NCI-H1092 treated with DMSO at 0.1 percent for 48 hours (cell line): ENCODE results near the gene SMIM10L1.

Experiments
- DNase-seq: peaks from one replicate; lab custom pipeline; 2025; lab: John Stamatoyannopoulos, UW

Gene SMIM10L1

GRCh38 chr12:11171145-11171968 is at the start of gene SMIM10L1:
SMIM10L1 (plus strand) TSS chr12:11171194; CDS start chr12:11171357, 163 bp downstream.
- DNase-seq = peak; percentile 93

- no peak for DNase-seq
These were observed 40.6 kb upstream of the SMIM10L1 start for GRCh38 chr12:11130382-11130781.

GRCh38 chr12:11130999-11131398 is 40.0 kb upstream of the SMIM10L1 start:
- DNase-seq = no peak

GRCh38 chr12:11133162-11133561 is 37.8 kb upstream of the SMIM10L1 start:
- no peak for DNase-seq

- DNase-seq = no peak
These were observed 37.2 kb upstream of the SMIM10L1 start for GRCh38 chr12:11133816-11134215.

- no peak for DNase-seq
These were observed 36.7 kb upstream of the SMIM10L1 start, which contains the start of gene TAS2R30 for GRCh38 chr12:11134305-11134704. TAS2R30 (minus strand) TSS chr12:11134644; CDS start chr12:11134244, 400 bp downstream.

- DNase-seq = no peak
These were observed 34.9 kb upstream of the SMIM10L1 start for GRCh38 chr12:11136075-11136474.

- no peak for DNase-seq
These were observed 27.6 kb upstream of the SMIM10L1 start for GRCh38 chr12:11143352-11143751.

GRCh38 chr12:11144297-11144696 is 26.7 kb upstream of the SMIM10L1 start:
- DNase-seq = no peak

- DNase-seq = no peak
These were observed 23.6 kb upstream of the SMIM10L1 start for GRCh38 chr12:11147420-11147819.

- no peak for DNase-seq
These were observed 20.2 kb upstream of the SMIM10L1 start for GRCh38 chr12:11150832-11151231.

- DNase-seq = no peak
These were observed 18.3 kb upstream of the SMIM10L1 start for GRCh38 chr12:11152725-11153124.

GRCh38 chr12:11154400-11154925 is 16.5 kb upstream of the SMIM10L1 start:
- DNase-seq = no peak

- no peak for DNase-seq
These were observed 12.0 kb upstream of the SMIM10L1 start for GRCh38 chr12:11158885-11159444.

- no peak for DNase-seq
These were observed 8.5 kb upstream of the SMIM10L1 start for GRCh38 chr12:11162502-11162901.

GRCh38 chr12:11164384-11164783 is 6.6 kb upstream of the SMIM10L1 start:
- DNase-seq = no peak

GRCh38 chr12:11166300-11166699 is 4.7 kb upstream of the SMIM10L1 start:
- DNase-seq = no peak

- no peak for DNase-seq
These were observed 217 bp upstream of the SMIM10L1 start for GRCh38 chr12:11170810-11171144.

- DNase-seq = peak; percentile 58
These were observed 1.1 kb downstream of the SMIM10L1 start for GRCh38 chr12:11171969-11172675.

- DNase-seq = no peak
These were observed 3.0 kb downstream of the SMIM10L1 start for GRCh38 chr12:11174022-11174421.

GRCh38 chr12:11178250-11178649 is 7.3 kb downstream of the SMIM10L1 start:
- DNase-seq = no peak

- DNase-seq = no peak
These were observed 11.5 kb downstream of the SMIM10L1 start for GRCh38 chr12:11182529-11182928.

GRCh38 chr12:11183011-11183410 is 12.0 kb downstream of the SMIM10L1 start:
- no peak for DNase-seq
